Measurements from ENCODE around the gene BORA. TPM values are rescaled to one million over a fixed set of nuclear protein-coding genes. Genes with fewer than 3 reads are reported as not detected.
"Not testable (repeated sequence)": the region's sequence is repeated elsewhere in the genome, so short reads cannot be mapped to it uniquely, and the experiment has no call there.

Gene BORA
- total RNA-seq, 1 donor from 2014 or later: 8.8 TPM

DNA sequence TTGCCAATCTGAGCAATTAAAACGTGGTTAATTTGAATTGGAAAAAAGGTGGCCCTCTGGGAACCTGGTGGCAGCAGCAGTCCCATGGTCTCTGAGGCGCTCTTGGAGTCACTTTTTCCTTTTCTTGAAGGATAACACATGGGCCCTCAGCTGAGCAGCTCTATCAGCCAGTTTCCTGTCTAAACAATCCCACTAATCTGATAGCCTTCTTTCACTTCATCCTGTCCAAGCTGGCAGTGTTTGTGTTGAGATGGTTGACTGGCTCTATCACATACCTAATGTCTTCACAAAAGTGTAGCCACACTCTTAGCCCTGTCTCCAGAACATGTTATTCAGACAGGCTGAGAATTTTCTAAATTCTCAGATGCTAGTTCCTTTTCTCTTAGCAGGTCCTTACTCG is 10.9 kb upstream of the BORA start:
- Mint-ChIP-seq H3K9me3 (peaks cover 16% of the 10 kb centered on the region), H3K4me3 (no peak overlapping the region), H3K4me1 (no peaks in the 10 kb centered on the region), H3K27ac (no peak overlapping the region), H3K27me3 (ENCODE audit: low read depth) (no peaks in the 10 kb centered on the region), H3K36me3 (peaks cover 60% of the 10 kb centered on the region)
- TF ChIP-seq, protein P1, sequence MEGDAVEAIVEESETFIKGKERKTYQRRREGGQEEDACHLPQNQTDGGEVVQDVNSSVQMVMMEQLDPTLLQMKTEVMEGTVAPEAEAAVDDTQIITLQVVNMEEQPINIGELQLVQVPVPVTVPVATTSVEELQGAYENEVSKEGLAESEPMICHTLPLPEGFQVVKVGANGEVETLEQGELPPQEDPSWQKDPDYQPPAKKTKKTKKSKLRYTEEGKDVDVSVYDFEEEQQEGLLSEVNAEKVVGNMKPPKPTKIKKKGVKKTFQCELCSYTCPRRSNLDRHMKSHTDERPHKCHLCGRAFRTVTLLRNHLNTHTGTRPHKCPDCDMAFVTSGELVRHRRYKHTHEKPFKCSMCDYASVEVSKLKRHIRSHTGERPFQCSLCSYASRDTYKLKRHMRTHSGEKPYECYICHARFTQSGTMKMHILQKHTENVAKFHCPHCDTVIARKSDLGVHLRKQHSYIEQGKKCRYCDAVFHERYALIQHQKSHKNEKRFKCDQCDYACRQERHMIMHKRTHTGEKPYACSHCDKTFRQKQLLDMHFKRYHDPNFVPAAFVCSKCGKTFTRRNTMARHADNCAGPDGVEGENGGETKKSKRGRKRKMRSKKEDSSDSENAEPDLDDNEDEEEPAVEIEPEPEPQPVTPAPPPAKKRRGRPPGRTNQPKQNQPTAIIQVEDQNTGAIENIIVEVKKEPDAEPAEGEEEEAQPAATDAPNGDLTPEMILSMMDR (IDR thresholded peaks at IDR 0.05; ENCODE audit: unreplicated experiment): no peak
- no peak for DNase-seq (ENCODE audit: low spot score in 2 of 2, unreplicated experiment in 2 of 2)

DNA sequence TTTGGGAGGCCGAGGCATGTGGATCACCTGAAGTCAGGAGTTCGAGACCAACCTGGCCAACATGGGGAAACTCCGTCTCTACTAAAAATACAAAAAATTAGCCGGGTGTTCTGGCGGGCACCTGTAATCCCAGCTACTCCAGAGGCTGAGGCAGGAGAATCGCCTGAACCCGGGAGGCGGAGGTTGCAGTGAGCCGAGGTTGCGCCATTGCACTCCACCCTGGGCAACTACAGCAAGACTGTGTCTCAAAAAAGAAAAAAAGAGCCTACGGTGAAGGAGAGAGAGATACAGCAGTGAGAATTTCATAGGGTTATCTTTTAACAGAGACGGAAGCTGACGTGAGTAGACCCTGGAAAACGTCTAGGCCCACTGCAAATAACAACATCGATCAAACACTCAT is 1.5 kb upstream of the BORA start:
- not testable (repeated sequence) for H3K27ac Mint-ChIP-seq; DNase-seq (ENCODE audit: low spot score in 2 of 2, unreplicated experiment in 2 of 2); H3K36me3 Mint-ChIP-seq; H3K27me3 Mint-ChIP-seq (ENCODE audit: low read depth); H3K9me3 Mint-ChIP-seq
- Mint-ChIP-seq H3K4me3 (peak overlapping the region; percentile 90), H3K4me1 (peaks cover 22% of the 10 kb centered on the region)

DNA sequence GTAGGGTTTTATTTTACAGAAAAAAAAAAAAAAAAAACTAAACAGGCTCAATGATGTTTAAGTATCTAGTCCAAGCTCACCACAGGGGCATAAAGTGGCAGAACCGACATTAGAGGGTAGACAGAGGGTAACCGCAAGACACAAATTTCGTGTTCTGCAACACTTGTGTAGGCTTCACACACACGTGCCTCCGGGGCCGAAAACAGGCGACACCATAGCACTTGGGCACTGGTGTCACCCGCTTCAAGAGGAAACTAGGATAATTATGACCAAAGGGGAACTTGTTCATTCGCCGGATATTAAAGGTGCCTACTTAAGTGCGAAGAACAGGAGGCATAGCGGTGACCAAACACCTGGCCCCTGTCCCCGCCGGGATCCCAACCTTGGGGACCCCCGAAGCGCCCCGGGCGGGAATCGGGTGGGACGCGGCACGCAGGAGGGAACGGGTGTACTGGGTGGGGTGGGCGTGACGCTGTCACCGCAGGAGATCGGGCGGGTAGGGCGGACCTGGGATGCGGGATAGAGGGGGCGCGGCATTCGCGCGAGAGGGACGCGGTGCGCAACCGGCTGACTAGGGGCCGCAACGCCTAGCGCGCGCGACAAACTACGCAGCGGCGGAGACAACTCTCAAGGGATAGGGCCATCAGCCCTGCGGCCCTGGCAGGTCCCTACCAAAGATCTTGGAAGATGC is 852 bp upstream of the BORA start:
- peaks cover 22% of the 10 kb centered on the region for H3K4me1 Mint-ChIP-seq
- no peaks in the 10 kb centered on the region for H3K9me3 Mint-ChIP-seq
- peak overlapping the region; percentile 90 for H3K4me3 Mint-ChIP-seq
- no peaks in the 10 kb centered on the region for H3K27me3 Mint-ChIP-seq (ENCODE audit: low read depth)
- TF ChIP-seq, protein P1 (IDR thresholded peaks at IDR 0.05; ENCODE audit: unreplicated experiment): no peak
- DNase-seq (ENCODE audit: low spot score in 2 of 2, unreplicated experiment in 2 of 2): peak; percentile 41 to 60
- peaks cover 11% of the 10 kb centered on the region for H3K36me3 Mint-ChIP-seq
- H3K27ac Mint-ChIP-seq: peak overlapping the region; percentile 78

DNA sequence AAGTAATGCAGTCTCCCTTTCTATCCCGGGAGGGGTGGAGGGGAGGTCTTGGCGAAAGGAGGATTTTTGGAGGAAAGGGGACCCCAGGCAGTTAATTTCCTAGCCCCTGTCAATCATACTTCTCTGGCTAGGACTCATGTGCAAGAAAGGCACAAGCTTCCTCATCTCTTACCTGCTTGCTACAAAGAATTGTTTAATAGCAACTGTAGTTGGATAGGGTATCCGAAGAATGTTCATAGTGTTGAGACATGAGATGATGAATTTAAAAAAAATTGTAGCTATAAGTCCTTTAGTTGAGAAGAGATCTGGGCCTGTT is 525 bp downstream of the BORA start:
- Mint-ChIP-seq H3K27ac (peak overlapping the region; percentile 83), H3K27me3 (ENCODE audit: low read depth) (no peaks in the 10 kb centered on the region), H3K4me1 (peaks cover 22% of the 10 kb centered on the region), H3K4me3 (peak overlapping the region; percentile 90), H3K36me3 (peaks cover 17% of the 10 kb centered on the region), H3K9me3 (no peaks in the 10 kb centered on the region)
- TF ChIP-seq, protein P1 (IDR thresholded peaks at IDR 0.05; ENCODE audit: unreplicated experiment): no peak
- DNase-seq (ENCODE audit: low spot score in 2 of 2, unreplicated experiment in 2 of 2): no peak

DNA sequence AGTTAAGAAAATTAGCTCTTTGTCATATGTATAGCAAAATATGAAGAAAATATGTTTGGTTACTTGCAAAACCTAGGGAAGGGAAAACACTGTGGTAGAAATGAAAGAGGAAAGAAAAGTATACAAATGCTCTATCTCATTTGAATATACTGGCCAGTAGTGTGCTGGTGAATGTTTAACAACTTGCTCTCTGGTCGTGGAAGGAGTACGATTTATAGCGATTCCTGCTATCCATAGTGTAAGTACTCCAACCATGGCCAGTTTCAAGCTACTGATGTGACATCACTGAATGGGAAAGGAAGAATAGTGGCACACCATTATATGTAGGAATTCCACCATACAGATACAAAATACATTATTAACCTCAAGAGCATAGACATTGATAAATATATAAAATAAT is 9.3 kb downstream of the BORA start:
- DNase-seq (ENCODE audit: low spot score in 2 of 2, unreplicated experiment in 2 of 2): no peak
- Mint-ChIP-seq H3K27ac (no peak overlapping the region), H3K36me3 (peaks cover 16% of the 10 kb centered on the region), H3K9me3 (no peaks in the 10 kb centered on the region), H3K4me1 (no peaks in the 10 kb centered on the region), H3K4me3 (no peak overlapping the region), H3K27me3 (ENCODE audit: low read depth) (no peaks in the 10 kb centered on the region)
- TF ChIP-seq, protein P1 (IDR thresholded peaks at IDR 0.05; ENCODE audit: unreplicated experiment): no peak

DNA sequence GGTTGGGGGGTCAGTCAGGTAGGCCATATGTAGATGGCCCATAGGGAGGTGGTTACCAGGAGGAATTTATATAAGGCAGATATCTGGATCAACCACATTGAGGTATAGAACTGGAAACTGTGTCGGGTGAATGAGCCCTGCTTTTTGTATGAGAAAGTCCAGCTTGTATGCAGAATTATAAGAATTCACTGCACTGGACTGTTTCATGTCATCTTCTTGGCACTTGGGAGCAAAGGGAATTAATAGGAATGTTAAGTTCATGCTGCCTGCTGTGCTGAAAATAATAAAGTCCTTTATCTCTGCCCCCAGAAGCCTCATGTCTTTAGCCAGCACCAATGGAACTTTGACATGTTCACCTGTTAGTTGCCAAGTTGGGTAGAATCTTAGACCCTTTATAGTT is 12.3 kb downstream of the BORA start:
- TF ChIP-seq, protein P1 (IDR thresholded peaks at IDR 0.05; ENCODE audit: unreplicated experiment): no peak
- no peak for DNase-seq (ENCODE audit: low spot score in 2 of 2, unreplicated experiment in 2 of 2)
- Mint-ChIP-seq H3K4me1 (no peaks in the 10 kb centered on the region), H3K36me3 (peaks cover 14% of the 10 kb centered on the region), H3K9me3 (no peaks in the 10 kb centered on the region), H3K4me3 (no peak overlapping the region), H3K27ac (no peak overlapping the region), H3K27me3 (ENCODE audit: low read depth) (no peaks in the 10 kb centered on the region)

All from mesothelial cell of epicardium (in vitro differentiated cells).